IPS-NIHi7 (cell line): ENCODE data around the gene TENM3.

Experiments used
- DNase-seq: peaks from one replicate; pipeline ENCODE4 v3.0.0; 2012; ENCODE audit warnings: mixed read lengths; ENCODE audit errors: extremely low spot score

TENM3 gene

GRCh38 chr4:182839256-182839655, 596.1 kb downstream of the TENM3 start:
- no peak for DNase-seq

GRCh38 chr4:182840108-182840507, 596.9 kb downstream of the TENM3 start:
- DNase-seq, result no peak

GRCh38 chr4:182842104-182842600, 599.0 kb downstream of the TENM3 start:
- DNase-seq, result no peak

GRCh38 chr4:182842759-182843390, 599.7 kb downstream of the TENM3 start:
- no peak for DNase-seq

- DNase-seq, result no peak
Observed at GRCh38 chr4:182843808-182844325, 600.7 kb downstream of the TENM3 start.

GRCh38 chr4:182845618-182846017, 602.4 kb downstream of the TENM3 start:
- no peak for DNase-seq

GRCh38 chr4:182846036-182846435, 602.8 kb downstream of the TENM3 start:
- no peak for DNase-seq

GRCh38 chr4:182847576-182848450, 604.6 kb downstream of the TENM3 start:
- no peak for DNase-seq

- no peak for DNase-seq
Observed at GRCh38 chr4:182848685-182849084, 605.5 kb downstream of the TENM3 start.
